Umbilical cord (tissue), 2 donors: ENCODE measurements around the gene GNB2. TPM values are rescaled to one million over a fixed set of nuclear protein-coding genes. Genes with fewer than 3 reads are reported as not detected.
"Not testable (repeated sequence)": the region's sequence is repeated elsewhere in the genome, so short reads cannot be mapped to it uniquely, and the experiment has no call there.

Experiments used
- DNase-seq: peaks from one replicate; pipeline ENCODE4 v3.0.0-alpha.2; 2015; ENCODE audit warnings: low spot score
- total RNA-seq: library from RNA; depleted of rRNA; stranded (reverse); fragments of >200 nt; gene quantifications from one replicate; pipeline ENCODE4 v1.2.3, GENCODE V29; 2014; ENCODE audit warnings: low replicate concordance; ENCODE audit not compliant: insufficient read depth

The GNB2 gene
- total RNA-seq, 1 donor from 2014 or later: 60.9 TPM

DNA sequence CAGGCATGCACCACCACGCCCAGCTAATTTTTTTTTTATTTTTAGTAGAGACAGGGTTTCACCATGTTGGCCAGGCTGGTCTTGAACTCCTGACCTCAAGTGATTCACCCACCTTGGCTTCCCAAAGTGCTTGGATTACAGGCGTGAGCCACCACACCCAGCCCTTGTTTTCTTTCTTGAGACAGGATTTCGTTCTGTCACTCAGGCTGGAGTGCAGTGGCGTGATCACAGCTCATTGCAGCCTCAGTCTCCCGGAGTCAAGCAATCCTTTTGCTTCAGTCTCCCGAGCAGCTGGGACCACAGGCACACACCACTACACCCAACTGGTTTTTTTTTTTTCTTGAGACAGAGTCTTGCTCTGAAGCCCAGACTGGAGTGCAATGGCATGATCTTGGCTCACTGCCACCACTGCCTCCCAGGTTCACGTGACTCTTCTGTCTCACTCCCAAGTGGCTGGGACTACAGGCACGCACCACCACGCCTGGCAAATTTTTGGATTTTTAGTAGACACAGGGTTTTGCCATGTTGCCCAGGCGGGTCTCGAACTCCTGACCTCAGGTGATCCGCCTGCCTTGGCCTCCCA, 11.3 kb upstream of the GNB2 start:
- not testable (repeated sequence) for DNase-seq

DNA sequence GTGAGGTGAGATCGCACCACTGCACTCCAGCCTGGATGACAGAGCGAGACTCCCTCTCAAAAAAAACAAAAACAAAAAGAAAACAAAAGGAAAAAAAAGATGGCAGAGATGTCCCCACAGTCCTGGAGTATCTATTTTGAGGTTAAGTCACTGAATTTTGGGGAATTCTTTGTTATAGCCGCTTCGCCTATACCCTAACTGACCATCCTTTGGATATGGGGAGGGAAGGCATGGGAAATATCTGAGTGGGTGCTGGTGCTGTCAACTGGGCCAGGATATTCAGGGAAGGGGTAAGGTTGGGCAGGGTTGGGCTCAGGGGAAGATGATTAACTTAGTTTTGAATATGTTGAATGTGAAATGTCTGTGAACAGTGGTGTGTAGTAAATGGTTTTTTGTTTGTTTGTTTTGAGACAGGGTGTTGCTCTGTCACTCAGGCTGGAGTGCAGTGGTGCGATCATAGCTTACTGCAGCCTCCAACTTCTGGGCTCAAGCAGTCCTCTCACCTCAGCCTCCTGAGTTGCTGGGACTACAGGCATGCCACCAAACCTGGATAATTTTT, 8.3 kb upstream of the GNB2 start:
- DNase-seq: no peak

- DNase-seq: no peak
These were observed 6.0 kb upstream of the GNB2 start for GRCh38 chr7:100667331-100668068.

- DNase-seq: no peak
These were observed 5.5 kb upstream of the GNB2 start for GRCh38 chr7:100668069-100668449.

- not testable (repeated sequence) for DNase-seq
These were observed 4.4 kb upstream of the GNB2 start for GRCh38 chr7:100669106-100669505.

- no peak for DNase-seq
These were observed 3.5 kb upstream of the GNB2 start for GRCh38 chr7:100670074-100670473.

- DNase-seq: no peak
These were observed 1.9 kb upstream of the GNB2 start for GRCh38 chr7:100671353-100672327.

DNA sequence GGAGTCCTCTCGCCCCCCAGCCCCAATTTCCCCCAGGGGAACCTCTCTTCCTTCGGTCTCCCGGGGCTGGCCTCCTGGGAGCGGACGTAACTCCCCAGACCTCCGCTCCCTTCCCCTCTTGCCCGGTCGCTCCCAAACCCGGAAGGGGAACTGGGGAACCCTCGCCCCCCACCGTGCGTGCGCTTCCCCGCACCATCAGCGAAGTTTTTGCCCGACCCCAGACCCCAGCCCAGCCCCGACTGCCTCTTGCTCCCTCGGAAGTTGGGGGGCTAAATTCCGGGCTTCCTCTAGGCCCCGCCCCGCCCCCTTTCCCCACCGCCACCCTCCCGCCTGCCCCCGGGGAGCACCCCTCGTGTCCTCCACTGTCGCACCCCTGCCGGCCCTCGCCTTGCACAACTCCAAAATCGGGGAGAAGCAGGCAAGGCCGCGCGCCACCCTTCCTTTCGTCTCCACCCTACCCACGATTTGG, 436 bp downstream of the GNB2 start:
- peak; percentile 59 for DNase-seq

- DNase-seq: peak; percentile 29
These were observed 1.0 kb downstream of the GNB2 start for GRCh38 chr7:100674411-100675104.

GRCh38 chr7:100675105-100675451, 1.5 kb downstream of the GNB2 start:
- no peak for DNase-seq

DNA sequence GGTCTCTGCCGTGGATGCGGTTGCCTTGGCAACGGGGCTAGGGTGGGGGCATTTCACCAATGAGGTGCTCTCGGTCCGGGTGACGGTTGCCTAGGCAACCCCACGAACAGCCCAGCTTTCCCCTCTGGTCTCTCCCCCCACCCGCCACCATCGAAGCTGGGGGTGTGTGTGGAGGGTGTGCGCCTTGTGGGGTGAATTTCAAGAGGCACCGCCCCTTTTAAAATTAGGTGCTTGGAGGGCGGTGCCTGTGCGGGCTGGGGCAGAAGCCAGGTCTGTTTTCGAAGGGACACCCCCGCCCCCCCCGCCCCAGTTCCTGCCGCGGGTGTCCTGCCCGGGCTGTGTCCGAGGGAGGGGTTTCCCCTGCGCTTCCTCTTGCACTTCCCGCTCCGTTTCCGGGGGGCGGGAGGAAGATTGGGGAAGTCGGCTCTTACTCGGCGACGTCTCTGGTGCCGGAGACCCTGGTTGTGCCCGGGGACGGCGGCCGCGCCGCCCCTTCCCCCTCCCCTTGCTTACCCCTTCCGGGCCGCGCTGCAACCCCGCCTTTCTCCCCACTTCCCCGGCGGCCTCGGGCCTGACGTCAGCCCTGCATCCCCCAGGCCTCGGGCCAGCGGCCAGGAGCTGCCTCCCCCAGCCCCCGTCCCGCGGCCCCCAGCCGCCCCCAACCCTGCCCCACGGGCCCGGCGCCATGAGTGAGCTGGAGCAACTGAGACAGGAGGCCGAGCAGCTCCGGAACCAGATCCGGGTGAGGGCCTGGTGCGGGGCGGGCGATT, 2.2 kb downstream of the GNB2 start:
- DNase-seq: peak; percentile 74

GRCh38 chr7:100676501-100677306, 3.2 kb downstream of the GNB2 start:
- DNase-seq: no peak

DNA sequence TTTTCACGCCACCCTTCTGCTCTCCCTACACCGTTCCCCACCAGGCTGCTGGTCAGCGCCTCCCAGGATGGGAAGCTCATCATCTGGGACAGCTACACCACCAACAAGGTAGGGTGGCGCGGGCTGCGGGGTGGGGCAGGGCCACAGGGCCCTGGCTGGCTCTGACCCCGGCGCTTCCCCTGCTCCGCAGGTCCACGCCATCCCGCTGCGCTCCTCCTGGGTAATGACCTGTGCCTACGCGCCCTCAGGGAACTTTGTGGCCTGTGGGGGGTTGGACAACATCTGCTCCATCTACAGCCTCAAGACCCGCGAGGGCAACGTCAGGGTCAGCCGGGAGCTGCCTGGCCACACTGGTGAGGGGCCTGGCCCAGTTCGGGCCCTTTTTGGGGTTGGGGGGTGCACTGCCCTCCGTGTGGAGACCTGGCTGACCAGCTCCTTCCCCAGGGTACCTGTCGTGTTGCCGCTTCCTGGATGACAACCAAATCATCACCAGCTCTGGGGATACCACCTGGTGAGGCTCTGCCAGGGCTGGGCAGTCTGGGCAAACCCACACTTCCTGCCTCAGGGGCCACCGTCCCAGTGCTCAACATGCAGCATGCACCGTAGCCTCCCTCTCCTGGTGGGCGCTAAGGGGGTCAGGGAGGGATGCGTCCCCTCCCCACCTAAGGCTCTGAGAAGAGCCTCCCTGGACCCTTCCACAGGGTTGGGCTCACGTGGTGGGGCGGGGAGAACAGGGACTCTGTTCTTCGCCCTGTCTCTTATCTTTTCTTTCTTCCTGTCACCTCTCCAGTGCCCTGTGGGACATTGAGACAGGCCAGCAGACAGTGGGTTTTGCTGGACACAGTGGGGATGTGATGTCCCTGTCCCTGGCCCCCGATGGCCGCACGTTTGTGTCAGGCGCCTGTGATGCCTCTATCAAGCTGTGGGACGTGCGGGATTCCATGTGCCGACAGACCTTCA, 4.0 kb downstream of the GNB2 start:
- DNase-seq: no peak

DNA sequence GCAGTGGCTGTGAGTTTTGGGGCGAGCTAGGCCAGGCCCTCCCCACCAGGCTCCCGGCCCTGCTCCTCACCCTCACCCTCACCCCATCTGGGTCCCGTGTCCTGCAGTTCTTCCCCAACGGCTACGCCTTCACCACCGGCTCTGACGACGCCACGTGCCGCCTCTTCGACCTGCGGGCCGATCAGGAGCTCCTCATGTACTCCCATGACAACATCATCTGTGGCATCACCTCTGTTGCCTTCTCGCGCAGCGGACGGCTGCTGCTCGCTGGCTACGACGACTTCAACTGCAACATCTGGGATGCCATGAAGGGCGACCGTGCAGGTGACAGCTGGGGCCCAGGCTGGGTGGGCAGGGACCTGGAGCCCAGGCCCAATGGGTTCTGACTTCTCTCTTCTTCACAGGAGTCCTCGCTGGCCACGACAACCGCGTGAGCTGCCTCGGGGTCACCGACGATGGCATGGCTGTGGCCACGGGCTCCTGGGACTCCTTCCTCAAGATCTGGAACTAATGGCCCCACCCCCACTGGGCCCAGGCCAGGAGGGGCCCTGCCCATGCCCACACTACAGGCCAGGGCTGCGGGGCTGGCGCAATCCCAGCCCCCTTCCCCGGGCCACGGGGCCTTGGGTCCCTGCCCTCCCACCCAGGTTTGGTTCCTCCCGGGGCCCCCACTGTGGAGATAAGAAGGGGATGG, 4.9 kb downstream of the GNB2 start:
- no peak for DNase-seq

GRCh38 chr7:100679129-100679926, 5.8 kb downstream of the GNB2 start:
- DNase-seq: no peak

DNA sequence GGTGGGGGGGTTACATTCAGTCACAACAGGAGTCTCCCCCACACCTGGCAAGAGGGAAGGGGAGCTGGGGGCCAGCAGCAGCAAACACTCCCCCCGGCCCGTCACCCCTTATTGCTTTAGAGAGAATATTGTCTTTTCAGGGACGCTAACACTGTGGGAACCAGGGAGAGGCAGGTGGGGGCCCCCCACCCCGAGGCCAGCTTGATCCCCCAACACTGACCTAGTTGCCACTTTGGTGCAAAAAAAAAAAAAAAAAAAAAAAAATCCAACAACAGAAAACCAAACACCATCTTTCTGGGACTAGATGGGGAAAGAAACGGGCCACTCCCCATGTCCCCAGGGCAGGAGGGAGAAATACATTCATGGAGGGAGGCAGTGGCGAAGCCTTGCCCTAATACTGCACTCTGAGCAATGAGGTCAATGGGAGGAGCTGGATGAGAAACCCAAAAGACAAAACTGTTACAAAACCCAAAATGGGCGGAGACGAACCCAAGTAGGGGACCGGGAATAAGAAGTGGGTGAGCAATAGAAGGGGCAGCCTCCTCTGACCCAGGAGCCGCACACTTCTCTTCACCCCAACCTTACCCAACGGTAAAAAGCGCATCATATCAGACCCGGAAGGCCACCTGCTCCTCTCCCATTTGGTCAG, 6.5 kb downstream of the GNB2 start:
- no peak for DNase-seq
